HG03565 (cell line): ENCODE results near the gene RSPH6A.
A peak's percentile ranks its signal among the peaks of the same experiment; 100 is the strongest.

ENCODE experiments used
- ATAC-seq: cut with Tn5 transposase; IDR thresholded peaks from one replicate; pipeline ENCODE4 v1.9.1; 2021; ENCODE audit warnings: mild to moderate bottlenecking, moderate library complexity; ENCODE audit not compliant: unreplicated experiment

The RSPH6A gene

GRCh38 chr19:45825917-45826893, 11.1 kb upstream of the RSPH6A start:
- no peak for ATAC-seq

- no peak for ATAC-seq
These were observed 10.1 kb upstream of the RSPH6A start for GRCh38 chr19:45825263-45825605.

GRCh38 chr19:45824531-45825262, 9.6 kb upstream of the RSPH6A start:
- no peak for ATAC-seq

GRCh38 chr19:45824041-45824471, 8.9 kb upstream of the RSPH6A start:
- no peak for ATAC-seq

- ATAC-seq = no peak
These were observed 8.1 kb upstream of the RSPH6A start for GRCh38 chr19:45823182-45823581.

GRCh38 chr19:45822716-45823115, 7.6 kb upstream of the RSPH6A start:
- no peak for ATAC-seq

- no peak for ATAC-seq
These were observed 6.5 kb upstream of the RSPH6A start for GRCh38 chr19:45821570-45821969.

- ATAC-seq = no peak
These were observed 6.0 kb upstream of the RSPH6A start for GRCh38 chr19:45821103-45821521.

GRCh38 chr19:45820413-45821102, 5.5 kb upstream of the RSPH6A start:
- no peak for ATAC-seq

- ATAC-seq = no peak
These were observed 4.7 kb upstream of the RSPH6A start for GRCh38 chr19:45819769-45820168.

GRCh38 chr19:45817725-45818301, 2.7 kb upstream of the RSPH6A start:
- ATAC-seq = no peak

- ATAC-seq = peak; percentile 70
These were observed 2.1 kb upstream of the RSPH6A start for GRCh38 chr19:45817010-45817724.

GRCh38 chr19:45816236-45817009, 1.3 kb upstream of the RSPH6A start:
- ATAC-seq = no peak

GRCh38 chr19:45815481-45816216, 541 bp upstream of the RSPH6A start:
- ATAC-seq = no peak

GRCh38 chr19:45814166-45814780, 835 bp downstream of the RSPH6A start:
- no peak for ATAC-seq

- ATAC-seq = no peak
These were observed 2.8 kb downstream of the RSPH6A start for GRCh38 chr19:45812297-45812696.

- ATAC-seq = no peak
These were observed 5.4 kb downstream of the RSPH6A start for GRCh38 chr19:45809643-45810159.

GRCh38 chr19:45805719-45806118, 9.4 kb downstream of the RSPH6A start:
- ATAC-seq = no peak

- ATAC-seq = no peak
These were observed 10.2 kb downstream of the RSPH6A start for GRCh38 chr19:45804959-45805230.
